Stimulated activated naive CD4-positive, alpha-beta T cell (primary cell): Measurements from ENCODE around the gene FNBP1.
A peak's percentile ranks its signal among the peaks of the same experiment; 100 is the strongest.

Source experiments
- DNase-seq, 6 experiments: peaks; one replicate each; lab custom pipeline; 2025; lab: John Stamatoyannopoulos, UW

Gene FNBP1

DNA sequence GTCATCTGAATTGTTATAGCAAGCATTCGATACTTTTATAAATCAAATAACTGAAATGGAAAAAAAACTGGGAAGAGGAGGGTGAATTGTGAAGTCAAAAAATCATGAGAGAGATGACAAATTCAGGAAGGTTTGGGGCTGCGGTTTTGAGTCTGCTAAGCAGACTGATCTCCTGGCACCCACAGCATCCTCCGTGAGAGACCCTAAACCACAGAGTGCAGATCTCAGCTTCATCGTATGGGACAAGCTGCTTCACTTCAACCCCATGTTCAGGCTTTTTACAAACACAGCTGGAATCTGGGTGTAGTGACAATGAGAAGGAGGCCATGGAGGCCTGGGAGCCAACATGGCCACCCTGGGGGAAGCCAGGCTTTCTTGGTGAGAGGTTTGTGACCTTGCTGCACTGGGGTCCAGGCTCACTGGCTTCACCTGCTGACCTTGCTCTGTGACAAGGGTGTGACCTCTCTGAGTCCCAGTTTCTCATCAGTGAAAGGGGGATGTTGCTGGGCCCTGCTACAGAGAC lies 188.3 kb downstream of the FNBP1 start:
- DNase-seq: peak in 2 of 6 experiments; percentile 27 to 35

DNA sequence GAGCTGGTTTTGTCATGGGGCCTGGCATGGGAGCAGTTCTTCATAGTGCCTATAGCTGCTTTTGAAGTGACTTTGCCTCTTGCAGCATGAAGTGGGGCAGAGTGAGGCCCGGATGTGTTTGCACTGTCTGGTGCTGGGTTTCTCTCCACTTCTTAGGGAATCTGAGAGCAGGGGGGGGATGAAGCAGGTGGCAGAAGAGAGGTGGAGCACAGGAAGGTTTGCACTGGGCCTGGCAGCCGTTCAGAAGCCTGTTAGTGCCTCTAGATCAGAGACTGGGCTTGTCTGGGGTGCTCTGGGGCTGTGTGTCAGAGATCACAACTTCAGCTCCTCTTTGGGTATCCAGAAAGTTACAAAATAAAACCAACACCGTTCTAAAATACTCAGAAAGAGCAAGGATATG lies 189.4 kb downstream of the FNBP1 start:
- peak in 1 of 6 experiments; percentile 2 for DNase-seq

DNA sequence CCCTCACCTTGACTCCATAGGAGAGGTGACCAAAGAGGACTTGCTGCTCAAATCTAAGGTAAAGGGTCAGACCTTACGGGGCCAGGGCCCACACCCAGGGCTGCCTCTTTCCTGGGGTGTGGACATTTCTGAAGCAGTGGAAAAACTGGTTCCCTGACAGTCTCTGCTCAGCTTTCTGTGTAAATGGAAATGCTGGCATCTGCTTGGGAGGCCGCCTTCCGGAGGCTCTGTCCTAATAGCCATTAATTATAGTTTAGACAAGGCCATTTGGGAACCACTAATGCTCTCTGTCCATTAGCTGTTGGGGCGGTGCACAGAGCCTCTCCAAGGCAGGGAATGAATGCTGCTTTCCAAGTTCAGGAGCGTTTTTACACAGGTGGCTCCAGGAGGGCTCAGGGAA lies 190.4 kb downstream of the FNBP1 start:
- DNase-seq: no peak

DNA sequence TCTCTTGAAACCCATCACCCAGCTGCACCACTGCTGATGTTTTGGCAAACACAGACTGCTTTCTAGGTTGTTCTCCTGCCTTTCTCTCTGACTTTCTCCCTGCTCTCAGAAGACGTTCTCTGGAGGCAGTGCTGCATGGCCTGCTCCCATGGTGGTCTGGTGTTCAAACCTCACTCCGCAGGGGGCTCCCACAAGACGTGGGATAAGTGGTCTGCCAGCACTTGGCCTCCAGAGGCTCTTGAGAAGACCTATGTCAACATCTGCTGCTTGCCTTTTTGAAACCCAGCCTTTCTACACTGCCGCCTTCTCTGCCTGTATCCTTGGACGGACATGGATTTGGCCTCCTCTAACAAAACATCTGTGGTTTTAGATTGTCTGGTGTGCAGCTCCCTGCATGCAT lies 191.2 kb downstream of the FNBP1 start:
- no peak for DNase-seq

GRCh38 chr9:129850821-129851550 lies 192.0 kb downstream of the FNBP1 start:
- no peak for DNase-seq

GRCh38 chr9:129849901-129850300 lies 193.1 kb downstream of the FNBP1 start:
- no peak for DNase-seq

- no peak for DNase-seq
Observed at GRCh38 chr9:129848712-129849441, 194.1 kb downstream of the FNBP1 start.

GRCh38 chr9:129845373-129845772 lies 197.6 kb downstream of the FNBP1 start:
- DNase-seq: no peak

GRCh38 chr9:129841071-129841470 lies 201.9 kb downstream of the FNBP1 start:
- no peak for DNase-seq

- peak in 5 of 6 experiments; percentile 19 to 29 (median 24) for DNase-seq
Observed at GRCh38 chr9:129840034-129840433, 203.0 kb downstream of the FNBP1 start.

DNA sequence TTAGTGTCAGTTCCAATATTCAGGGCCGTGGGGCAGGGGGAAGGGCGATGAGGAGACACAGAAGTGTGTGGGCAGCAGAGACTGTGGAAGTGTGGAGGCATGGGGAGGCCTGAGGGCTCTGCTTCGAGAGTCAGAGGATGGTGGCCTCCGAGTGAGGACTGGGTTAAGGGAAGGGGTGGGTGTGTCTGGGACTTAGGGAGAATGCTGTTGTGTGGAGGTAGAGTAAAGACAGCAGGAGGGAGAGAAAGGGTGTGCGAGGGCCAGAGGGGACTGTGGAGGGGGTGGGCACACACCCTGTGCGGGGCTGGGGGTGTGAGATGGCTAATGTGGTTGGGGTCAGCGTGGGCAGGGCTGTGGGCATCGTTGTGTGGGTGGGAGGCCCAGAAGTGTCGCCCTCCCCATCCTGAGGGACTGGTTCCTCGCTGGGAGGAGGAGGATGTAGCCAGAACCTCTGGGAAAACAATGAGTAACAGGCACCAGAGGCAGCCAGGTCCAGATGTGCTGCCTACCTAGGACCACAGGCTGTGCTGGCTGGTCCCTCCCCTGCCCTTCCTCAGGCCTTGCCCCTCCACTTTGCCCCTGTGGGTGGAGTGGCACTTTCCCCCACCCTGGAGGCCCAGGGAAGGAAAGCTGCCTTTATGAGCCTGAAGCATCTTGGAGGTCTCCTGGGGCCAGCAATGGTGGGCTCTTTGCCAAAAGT lies 203.5 kb downstream of the FNBP1 start:
- no peak for DNase-seq

GRCh38 chr9:129838707-129839259 lies 204.2 kb downstream of the FNBP1 start:
- DNase-seq: peak in 3 of 6 experiments; percentile 3 to 14 (median 11)
